ENCODE measurements around the gene OCIAD1. TPM values are rescaled to one million over a fixed set of nuclear protein-coding genes. Genes with fewer than 3 reads are reported as not detected.
A peak's percentile ranks its signal among the peaks of the same experiment; 100 is the strongest.

Gene OCIAD1
- total RNA-seq, 1 donor from 2014 or later: 137 TPM

- DNase-seq: no peak
Observed at GRCh38 chr4:48891028-48891619, 60.2 kb downstream of the OCIAD1 start.

GRCh38 chr4:48896845-48897244 lies 66.0 kb downstream of the OCIAD1 start:
- DNase-seq: no peak

- DNase-seq: no peak
Observed at GRCh38 chr4:48898733-48899431, 68.0 kb downstream of the OCIAD1 start.

GRCh38 chr4:48899432-48899749 lies 68.5 kb downstream of the OCIAD1 start:
- no peak for DNase-seq

- no peak for DNase-seq
Observed at GRCh38 chr4:48899950-48900349, 69.1 kb downstream of the OCIAD1 start.

- no peak for DNase-seq
Observed at GRCh38 chr4:48901196-48901595, 70.3 kb downstream of the OCIAD1 start.

- DNase-seq: no peak
Observed at GRCh38 chr4:48902266-48902665, 71.4 kb downstream of the OCIAD1 start.

- no peak for DNase-seq
Observed at GRCh38 chr4:48904101-48904500, 73.2 kb downstream of the OCIAD1 start.

- DNase-seq: no peak
Observed at GRCh38 chr4:48904541-48905142, 73.8 kb downstream of the OCIAD1 start.

- DNase-seq: no peak
Observed at GRCh38 chr4:48905363-48906015, 74.6 kb downstream of the OCIAD1 start.

- DNase-seq: peak; percentile 81
Observed at GRCh38 chr4:48906206-48907173, 75.6 kb downstream of the OCIAD1 start, which contains the start of gene OCIAD2. OCIAD2 (minus strand) TSS chr4:48906774; CDS start chr4:48904549, 2,225 bp downstream.

- no peak for DNase-seq
Observed at GRCh38 chr4:48907706-48908477, 77.0 kb downstream of the OCIAD1 start.

GRCh38 chr4:48908687-48909086 lies 77.8 kb downstream of the OCIAD1 start:
- DNase-seq: no peak

GRCh38 chr4:48909697-48910096 lies 78.8 kb downstream of the OCIAD1 start:
- no peak for DNase-seq

GRCh38 chr4:48910511-48910910 lies 79.6 kb downstream of the OCIAD1 start:
- no peak for DNase-seq

Other genes with a start within 250 kb of the OCIAD1 start
- gene FRYL, start 50.8 kb upstream of the OCIAD1 start, total RNA-seq: 95.5 TPM
- gene OCIAD2, start 75.7 kb downstream of the OCIAD1 start, total RNA-seq: 4.8 TPM
- gene CWH43, start 155.2 kb downstream of the OCIAD1 start, total RNA-seq: 0.72 TPM